ENCODE results near the gene FANCG.

The FANCG gene

GRCh38 chr9:35102769-35103659, 23.3 kb upstream of the FANCG start, which contains the start of gene STOML2:
TSS of gene STOML2 (minus strand) at chr9:35103131. CDS start at chr9:35103094, 37 bp downstream.
- DNase-seq: peak; percentile 92

GRCh38 chr9:35102465-35102768, 22.7 kb upstream of the FANCG start:
- DNase-seq: no peak

GRCh38 chr9:35097573-35097972, 17.8 kb upstream of the FANCG start:
- DNase-seq: no peak

GRCh38 chr9:35096035-35096849, 16.5 kb upstream of the FANCG start, which contains the start of gene PIGO:
TSS of gene PIGO (minus strand) at chr9:35096591. CDS start at chr9:35095565, 1,026 bp downstream.
- DNase-seq: peak; percentile 87

- no peak for DNase-seq
Observed at GRCh38 chr9:35091536-35091935, 11.8 kb upstream of the FANCG start.

GRCh38 chr9:35089434-35089833, 9.7 kb upstream of the FANCG start:
- no peak for DNase-seq

GRCh38 chr9:35085078-35085477, 5.3 kb upstream of the FANCG start:
- no peak for DNase-seq

GRCh38 chr9:35079041-35079425, 709 bp downstream of the FANCG start:
- no peak for DNase-seq

GRCh38 chr9:35078066-35078465, 1.7 kb downstream of the FANCG start:
- DNase-seq: no peak

GRCh38 chr9:35076848-35077247, 2.9 kb downstream of the FANCG start:
- no peak for DNase-seq

GRCh38 chr9:35075358-35075757, 4.4 kb downstream of the FANCG start:
- DNase-seq: no peak

GRCh38 chr9:35074791-35075190, 5.0 kb downstream of the FANCG start:
- no peak for DNase-seq

- DNase-seq: no peak
Observed at GRCh38 chr9:35074141-35074540, 5.6 kb downstream of the FANCG start.

GRCh38 chr9:35073279-35073612, 6.5 kb downstream of the FANCG start:
- DNase-seq: no peak

GRCh38 chr9:35072461-35073278, 7.1 kb downstream of the FANCG start, which contains the start of gene VCP:
TSS of gene VCP (minus strand) at chr9:35072625. CDS start at chr9:35072353, 272 bp downstream.
- peak; percentile 95 for DNase-seq

- DNase-seq: peak; percentile 66
Observed at GRCh38 chr9:35071814-35072460, 7.8 kb downstream of the FANCG start.

- DNase-seq: no peak
Observed at GRCh38 chr9:35070823-35071813, 8.6 kb downstream of the FANCG start.

GRCh38 chr9:35069020-35069419, 10.7 kb downstream of the FANCG start:
- DNase-seq: no peak

- no peak for DNase-seq
Observed at GRCh38 chr9:35067056-35067455, 12.7 kb downstream of the FANCG start.

- DNase-seq: no peak
Observed at GRCh38 chr9:35060548-35061207, 19.1 kb downstream of the FANCG start.

- DNase-seq: no peak
Observed at GRCh38 chr9:35059438-35059837, 20.3 kb downstream of the FANCG start.

Measured in activated gamma-delta T cell treated with Interleukin-2 at 50 U/mL for 16 hours (primary cell).